ENCODE results near the gene NINJ2.

The NINJ2 gene

GRCh38 chr12:544941-545635 lies 118.2 kb downstream of the NINJ2 start:
- DNase-seq = no peak

GRCh38 chr12:544142-544541 lies 119.1 kb downstream of the NINJ2 start:
- DNase-seq = no peak

GRCh38 chr12:543114-543451 lies 120.2 kb downstream of the NINJ2 start:
- DNase-seq = no peak

GRCh38 chr12:542395-543113 lies 120.7 kb downstream of the NINJ2 start:
- no peak for DNase-seq

- DNase-seq = no peak
These were observed 121.4 kb downstream of the NINJ2 start for GRCh38 chr12:541676-542324.

GRCh38 chr12:539540-540310 lies 123.5 kb downstream of the NINJ2 start:
- DNase-seq = no peak

- DNase-seq = no peak
These were observed 124.3 kb downstream of the NINJ2 start for GRCh38 chr12:538731-539539.

- DNase-seq = peak; percentile 76
These were observed 125.5 kb downstream of the NINJ2 start for GRCh38 chr12:537772-538171.

GRCh38 chr12:536751-537245 lies 126.4 kb downstream of the NINJ2 start:
- no peak for DNase-seq

- no peak for DNase-seq
These were observed 127.8 kb downstream of the NINJ2 start for GRCh38 chr12:535396-535795.

GRCh38 chr12:534216-534615 lies 129.0 kb downstream of the NINJ2 start:
- no peak for DNase-seq

GRCh38 chr12:533718-534117 lies 129.5 kb downstream of the NINJ2 start:
- no peak for DNase-seq

GRCh38 chr12:532908-533565 lies 130.2 kb downstream of the NINJ2 start:
- no peak for DNase-seq

- DNase-seq = no peak
These were observed 131.2 kb downstream of the NINJ2 start for GRCh38 chr12:531951-532585.

- no peak for DNase-seq
These were observed 132.4 kb downstream of the NINJ2 start for GRCh38 chr12:530821-531220.

GRCh38 chr12:530308-530707 lies 132.9 kb downstream of the NINJ2 start:
- no peak for DNase-seq

- no peak for DNase-seq
These were observed 135.5 kb downstream of the NINJ2 start for GRCh38 chr12:527729-528128.

- no peak for DNase-seq
These were observed 136.0 kb downstream of the NINJ2 start for GRCh38 chr12:527241-527640.

- no peak for DNase-seq
These were observed 137.2 kb downstream of the NINJ2 start for GRCh38 chr12:526089-526488.

GRCh38 chr12:524167-524951 lies 138.9 kb downstream of the NINJ2 start:
- DNase-seq = no peak
